Endothelial cell of umbilical vein (primary cell): ENCODE measurements around the gene LAD1. TPM values are rescaled to one million over a fixed set of nuclear protein-coding genes. Genes with fewer than 3 reads are reported as not detected.

Experiments used
- BruUV-seq: library from RNA; stranded (reverse); fragments of 400-500 nt; replicated peaks from 2 replicates; lab custom pipeline; 2021; lab: Mats Ljungman, UMichigan
- CTCF ChIA-PET: fragments of 300-600, 350-600 bp; sonication (Branson Sonifier 250); formaldehyde crosslinking; loops from one replicate; lab custom pipeline; 2021; ENCODE audit warnings: antibody characterized with exemption, inconsistent platforms; lab: Charles Lee
- POLR2A ChIA-PET: fragments of 300-600, 350-600 bp; sonication (Branson Sonifier 250); formaldehyde crosslinking; loops from one replicate; lab custom pipeline; 2021; ENCODE audit warnings: antibody characterized with exemption, inconsistent platforms; lab: Charles Lee
- DNase-seq: peaks from one replicate; pipeline ENCODE4 v3.0.0-alpha.2; 2011; ENCODE audit warnings: low read depth, low spot score
- FAIRE-seq: peaks from 2 replicates; lab custom pipeline; 2011; peaks lifted over from hg19 to GRCh38; lab: Jason Lieb, UNC
- H2AFZ ChIP-seq: 2 replicates; pipeline ENCODE4 v1.6.0; 2012; ENCODE audit warnings: low read depth, low read length, control low read depth, inconsistent platforms
- H3K27ac ChIP-seq: 2 replicates; pipeline ENCODE4 v1.5.1; 2011; ENCODE audit warnings: low read depth, mild to moderate bottlenecking, control low read depth, low read length, moderate library complexity; ENCODE audit not compliant: insufficient read depth
- H3K27me3 ChIP-seq, 2 experiments: 2 replicates each; pipeline versions ENCODE4 v1.6.0 to v1.6.1; 2011; ENCODE audit warnings: low read length in 2 of 2, mixed read lengths in 1 of 2; ENCODE audit not compliant: control insufficient read depth in 2 of 2, insufficient read depth in 2 of 2
- H3K36me3 ChIP-seq, 2 experiments: 2 replicates in 1 of 2; 3 replicates in 1 of 2; pipeline ENCODE4 v1.5.1; 2011; ENCODE audit warnings: low read length in 2 of 2, mild to moderate bottlenecking in 1 of 2, moderate library complexity in 1 of 2; ENCODE audit not compliant: control insufficient read depth in 2 of 2, insufficient read depth in 2 of 2; ENCODE audit errors: extremely low read depth in 1 of 2
- H3K4me1 ChIP-seq: 3 replicates; pipeline ENCODE4 v1.5.1; 2011; ENCODE audit warnings: mild to moderate bottlenecking, low read length; ENCODE audit not compliant: control insufficient read depth, insufficient read depth; ENCODE audit errors: extremely low read depth
- H3K4me2 ChIP-seq: 2 replicates; pipeline ENCODE4 v1.6.1; 2011; ENCODE audit warnings: low read length, control low read depth, mixed read lengths; ENCODE audit not compliant: insufficient read depth
- H3K4me3 ChIP-seq, 3 experiments: fragments of 200-600 bp in 1 of 3; sonication (generic), shearing (Covaris generic) in 1 of 3; replicated peaks in 1 of 3; 2 replicates each; pipeline ENCODE4 v1.5.1; 2011 to 2016; ENCODE audit warnings: control low read depth in 3 of 3, low read length in 3 of 3, mild to moderate bottlenecking in 2 of 3, inconsistent platforms in 1 of 3, low read depth in 1 of 3, moderate library complexity in 1 of 3; ENCODE audit not compliant: insufficient read depth in 1 of 3
- H3K79me2 ChIP-seq: 2 replicates; pipeline ENCODE4 v1.6.0; 2012; ENCODE audit warnings: low read length, inconsistent platforms; ENCODE audit not compliant: control insufficient read depth, insufficient read depth
- H3K9ac ChIP-seq: replicated peaks from 2 replicates; pipeline ENCODE3; 2011; ENCODE audit warnings: low read length, control low read depth; ENCODE audit not compliant: insufficient read depth; ENCODE audit errors: extremely low read depth
- H3K9me1 ChIP-seq: replicated peaks from 3 replicates; pipeline ENCODE4 v1.6.0; 2011; ENCODE audit warnings: mild to moderate bottlenecking, low read length; ENCODE audit not compliant: control insufficient read depth, insufficient read depth; ENCODE audit errors: extremely low read depth
- H3K9me3 ChIP-seq: replicated peaks from 2 replicates; pipeline ENCODE4 v1.5.1; 2012; ENCODE audit warnings: low read length, inconsistent platforms; ENCODE audit not compliant: control insufficient read depth, insufficient read depth
- H4K20me1 ChIP-seq: replicated peaks from 2 replicates; pipeline ENCODE3; 2011; ENCODE audit warnings: mild to moderate bottlenecking, low read length; ENCODE audit not compliant: control insufficient read depth, insufficient read depth; ENCODE audit errors: extremely low read depth
- CTCF ChIP-seq, 2 donors: IDR thresholded peaks; 1 replicate in 1 of 2; 2 replicates in 1 of 2; pipeline ENCODE4 v1.5.1; 2011; ENCODE audit warnings: low read length in 2 of 2, mild to moderate bottlenecking in 2 of 2, moderate library complexity in 2 of 2, control low read depth in 1 of 2, inconsistent platforms in 1 of 2, low read depth in 1 of 2; ENCODE audit not compliant: insufficient read depth in 1 of 2; ENCODE audit errors: extremely low read depth in 1 of 2
- EZH2 ChIP-seq: IDR thresholded peaks from 2 replicates; pipeline ENCODE4 v1.6.1; 2012; ENCODE audit warnings: borderline replicate concordance, low read depth, mild to moderate bottlenecking, moderate library complexity, low read length, inconsistent platforms; ENCODE audit not compliant: severe bottlenecking
- GATA2 ChIP-seq: IDR thresholded peaks from 2 replicates; pipeline ENCODE4 v1.7.0; 2011; ENCODE audit warnings: low read depth, mild to moderate bottlenecking, moderate library complexity, mixed read lengths, low read length; ENCODE audit not compliant: insufficient read length, insufficient read depth
- JUN ChIP-seq: IDR thresholded peaks from 2 replicates; pipeline ENCODE4 v1.6.1; 2011; ENCODE audit warnings: borderline replicate concordance, low read depth; ENCODE audit not compliant: insufficient read length, insufficient read depth
- dilution Hi-C: fragments of 300-500 bp; cut with MboI; formaldehyde crosslinking; loops from one replicate; pipeline ENCODE4 v1.15.0; 2019; ENCODE audit warnings: low sequenced_read_pairs; ENCODE audit not compliant: extremely low pct_ligation_motif_present
- intact Hi-C: fragments of 100-400 bp; cut with micrococcal nuclease; formaldehyde crosslinking; loops from one replicate; pipeline ENCODE4 v1.10.0; 2022
- polyA plus RNA-seq, 4 experiments: library from polyadenylated mRNA; depleted of rRNA in 3 of 4; stranded (reverse) in 3 of 4; unstranded in 1 of 4; fragments of >200 nt; gene quantifications; 2 replicates each; pipeline versions ENCODE4 v1.2.1 to v1.2.3, GENCODE V29; 2011 to 2012; ENCODE audit warnings: missing spikeins in 1 of 4
- total RNA-seq: library from RNA; stranded (reverse); gene quantifications from 2 replicates; pipeline ENCODE4 v1.2.3, GENCODE V29; 2021

Gene LAD1
- total and polyA plus RNA-seq, 2 donors (not counting 3 experiments of a cell fraction or from before 2014, with no cell fraction given) = not detected

- CTCF ChIA-PET = interaction anchor here (1.2 to 4.0 kb wide), 15 partner anchors 9 to 96 kb away, joined by 3 to 36 read pairs (median 5); no protein-coding TSS in a partner anchor
Measured at GRCh38 chr1:201349092-201349491, 50.0 kb downstream of the LAD1 start.

GRCh38 chr1:201348211-201348566 lies 50.9 kb downstream of the LAD1 start:
- H2AFZ ChIP-seq = no peak overlapping the region

More at GRCh38 chr1:201349092-201349491, 50.0 kb downstream of the LAD1 start:
- POLR2A ChIA-PET = interaction anchor here (1.3 kb wide), 1 partner anchor 10 kb away, joined by 3 read pairs; no protein-coding TSS in a partner anchor
- H2AFZ ChIP-seq = no peak overlapping the region
- no TSS peak for BruUV-seq
- FAIRE-seq (no peak), DNase-seq (no peak)
- no peak overlapping the region for H3K27ac ChIP-seq
- H3K79me2 ChIP-seq = no peaks in the 10 kb centered on the region
- dilution Hi-C loops = no loop called here
- no peak overlapping the region for H3K4me2 ChIP-seq
- no peaks in the 10 kb centered on the region for H3K36me3 ChIP-seq
- no peak for TF ChIP-seq EZH2
- no peak for TF ChIP-seq JUN
- TF ChIP-seq GATA2 = no peak
- H3K9ac ChIP-seq = no peak overlapping the region
- no peaks in the 10 kb centered on the region for H3K9me3 ChIP-seq
- intact Hi-C loops = no loop called here
- H3K4me3 ChIP-seq = no peak overlapping the region
- no peaks in the 10 kb centered on the region for H4K20me1 ChIP-seq
- peaks cover 0 to 7% of the 10 kb centered on the region in 2 experiments for H3K27me3 ChIP-seq
- no peaks in the 10 kb centered on the region for H3K4me1 ChIP-seq
- H3K9me1 ChIP-seq = no peaks in the 10 kb centered on the region

More at GRCh38 chr1:201348211-201348566, 50.9 kb downstream of the LAD1 start:
- H3K27me3 ChIP-seq = peaks cover 6 to 7% of the 10 kb centered on the region in 2 experiments
- intact Hi-C loops = loop anchor here (1.0 kb wide), 2 partner anchors 13 to 60 kb away; no protein-coding TSS in a partner anchor
- H3K9ac ChIP-seq = no peak overlapping the region
- ChIA-PET POLR2A (interaction anchor here (0.7 kb wide), 1 partner anchor 27 kb away, joined by 3 read pairs; no protein-coding TSS in a partner anchor), CTCF (interaction anchor here (0.7 to 4.0 kb wide), 25 partner anchors 10 to 125 kb away, joined by 3 to 36 read pairs (median 5); no protein-coding TSS in a partner anchor)
- TF ChIP-seq EZH2 (no peak), CTCF (IDR thresholded peaks at IDR 0.05; ENCODE audit: extremely low read depth in 1 of 2, insufficient read depth in 1 of 2, low read depth in 1 of 2, low read length in 2 of 2) (peak; percentile 54 to 65)
- H3K4me2 ChIP-seq = no peak overlapping the region
- no peaks in the 10 kb centered on the region for H3K9me1 ChIP-seq
- no peak overlapping the region for H3K4me3 ChIP-seq
- BruUV-seq = no TSS peak
- no peaks in the 10 kb centered on the region for H3K4me1 ChIP-seq
- H3K27ac ChIP-seq = no peak overlapping the region
- H4K20me1 ChIP-seq = no peaks in the 10 kb centered on the region
- DNase-seq (peak; percentile 17), FAIRE-seq (peak; percentile 53)
- H3K79me2 ChIP-seq = no peaks in the 10 kb centered on the region
- no peaks in the 10 kb centered on the region for H3K36me3 ChIP-seq
- no peaks in the 10 kb centered on the region for H3K9me3 ChIP-seq
- dilution Hi-C loops = no loop called here
